Fibroblast of the aortic adventitia (primary cell): Measurements from ENCODE around the gene LEPR. TPM values are rescaled to one million over a fixed set of nuclear protein-coding genes. Genes with fewer than 3 reads are reported as not detected.

Experiments used
- DNase-seq: peaks from one replicate; pipeline ENCODE4 v3.0.0-alpha.2; 2010; ENCODE audit warnings: low read depth
- H3K4me3 ChIP-seq: 2 replicates; pipeline ENCODE4 v1.5.1; 2011; ENCODE audit warnings: low read depth, mild to moderate bottlenecking, control low read depth, low read length, moderate library complexity
- total RNA-seq: library from RNA; depleted of rRNA; stranded (reverse); fragments of >200 nt; gene quantifications from 2 replicates; pipeline ENCODE4 v1.2.3, GENCODE V29; 2012; ENCODE audit warnings: low replicate concordance
- TF ChIP-seq, protein P1 (sequence below): IDR thresholded peaks from 2 replicates; pipeline ENCODE4 v1.5.1; 2011; ENCODE audit warnings: mild to moderate bottlenecking, low read length, control low read depth, inconsistent platforms; ENCODE audit not compliant: insufficient read depth

The LEPR gene
- total RNA-seq, 1 donor = 6.9 TPM

- DNase-seq = no peak
- H3K4me3 ChIP-seq = no peak overlapping the region
- TF ChIP-seq, protein P1, sequence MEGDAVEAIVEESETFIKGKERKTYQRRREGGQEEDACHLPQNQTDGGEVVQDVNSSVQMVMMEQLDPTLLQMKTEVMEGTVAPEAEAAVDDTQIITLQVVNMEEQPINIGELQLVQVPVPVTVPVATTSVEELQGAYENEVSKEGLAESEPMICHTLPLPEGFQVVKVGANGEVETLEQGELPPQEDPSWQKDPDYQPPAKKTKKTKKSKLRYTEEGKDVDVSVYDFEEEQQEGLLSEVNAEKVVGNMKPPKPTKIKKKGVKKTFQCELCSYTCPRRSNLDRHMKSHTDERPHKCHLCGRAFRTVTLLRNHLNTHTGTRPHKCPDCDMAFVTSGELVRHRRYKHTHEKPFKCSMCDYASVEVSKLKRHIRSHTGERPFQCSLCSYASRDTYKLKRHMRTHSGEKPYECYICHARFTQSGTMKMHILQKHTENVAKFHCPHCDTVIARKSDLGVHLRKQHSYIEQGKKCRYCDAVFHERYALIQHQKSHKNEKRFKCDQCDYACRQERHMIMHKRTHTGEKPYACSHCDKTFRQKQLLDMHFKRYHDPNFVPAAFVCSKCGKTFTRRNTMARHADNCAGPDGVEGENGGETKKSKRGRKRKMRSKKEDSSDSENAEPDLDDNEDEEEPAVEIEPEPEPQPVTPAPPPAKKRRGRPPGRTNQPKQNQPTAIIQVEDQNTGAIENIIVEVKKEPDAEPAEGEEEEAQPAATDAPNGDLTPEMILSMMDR = no peak
Observed at GRCh38 chr1:65387821-65388220, 32.6 kb upstream of the LEPR start.

- DNase-seq = no peak
- H3K4me3 ChIP-seq = no peak overlapping the region
- TF ChIP-seq, protein P1 = no peak
Observed at GRCh38 chr1:65388908-65389695, 31.4 kb upstream of the LEPR start.

GRCh38 chr1:65392497-65392896, 28.0 kb upstream of the LEPR start:
- no peak overlapping the region for H3K4me3 ChIP-seq
- DNase-seq = no peak
- TF ChIP-seq, protein P1 = no peak

- H3K4me3 ChIP-seq = no peak overlapping the region
- no peak for DNase-seq
- TF ChIP-seq, protein P1 = no peak
Observed at GRCh38 chr1:65393347-65393746, 27.1 kb upstream of the LEPR start.

- H3K4me3 ChIP-seq = no peak overlapping the region
- no peak for DNase-seq
- TF ChIP-seq, protein P1 = no peak
Observed at GRCh38 chr1:65393928-65394327, 26.5 kb upstream of the LEPR start.

DNA sequence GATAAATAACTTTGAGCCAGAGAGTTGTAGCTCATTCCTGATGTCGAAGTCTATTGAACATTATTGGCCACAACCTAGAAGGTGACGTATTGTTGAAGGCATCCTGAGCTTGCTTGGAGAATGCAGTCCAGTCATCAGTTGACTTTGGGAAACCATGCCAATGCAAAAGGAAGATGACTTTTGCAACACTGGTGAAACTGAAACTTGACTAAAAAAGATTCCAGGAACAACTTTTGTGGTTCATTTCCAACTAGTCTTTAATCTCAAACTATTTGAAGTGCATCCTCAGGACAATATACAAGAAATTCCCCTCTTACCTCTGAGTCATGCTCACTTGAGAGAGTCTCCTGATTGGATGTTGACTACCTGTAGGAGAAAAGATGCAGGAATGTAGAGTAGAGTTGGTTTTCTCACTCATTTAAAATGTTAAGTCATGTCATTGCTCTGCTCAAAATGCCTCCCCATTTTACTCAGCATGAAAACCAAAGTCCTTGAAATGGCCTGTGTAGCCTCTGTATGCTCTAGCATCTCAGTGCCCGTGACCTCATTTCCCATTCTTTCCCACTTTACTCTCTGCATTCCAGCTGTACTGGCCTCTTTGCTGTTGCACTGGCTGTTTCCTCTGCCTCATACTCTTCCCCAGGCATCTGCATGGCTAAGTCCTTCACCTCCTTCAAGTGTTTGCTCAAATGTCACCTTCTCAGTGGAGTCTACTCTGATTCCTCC, 24.4 kb upstream of the LEPR start:
- peak; percentile 44 for DNase-seq

More for the DNA sequence above, 24.4 kb upstream of the LEPR start:
- TF ChIP-seq, protein P1 = no peak
- H3K4me3 ChIP-seq = no peak overlapping the region
